HG03571 (cell line): ENCODE data around the gene TAS2R40.
A peak's percentile ranks its signal among the peaks of the same experiment; 100 is the strongest.
"Not testable (repeated sequence)": the region's sequence is repeated elsewhere in the genome, so short reads cannot be mapped to it uniquely, and the experiment has no call there.

ENCODE experiments used
- ATAC-seq: cut with Tn5 transposase; IDR thresholded peaks from one replicate; pipeline ENCODE4 v1.9.1; 2021; ENCODE audit not compliant: unreplicated experiment

TAS2R40 gene

GRCh38 chr7:143248761-143249354 is 27.0 kb downstream of the TAS2R40 start:
- ATAC-seq: no peak

- no peak for ATAC-seq
Measured at GRCh38 chr7:143250199-143250598, 28.4 kb downstream of the TAS2R40 start.

DNA sequence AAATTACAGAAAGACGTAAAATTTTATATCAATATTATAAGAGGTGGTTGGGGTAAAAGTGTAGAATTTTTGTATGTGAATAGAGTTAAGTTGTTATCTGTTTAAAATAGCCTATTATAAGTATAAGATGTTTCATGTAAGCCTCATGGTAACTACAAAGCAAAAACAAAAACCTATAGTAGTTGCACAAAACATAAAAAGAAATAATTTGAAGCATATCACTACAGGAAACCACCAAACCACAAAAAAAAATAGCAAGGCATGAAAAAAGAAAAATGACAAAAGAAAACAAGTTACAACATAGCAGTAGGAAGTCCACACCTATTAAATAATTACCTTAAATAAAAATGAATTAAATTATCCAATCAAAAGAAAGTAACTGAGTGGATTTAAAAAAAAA is 29.0 kb downstream of the TAS2R40 start:
- ATAC-seq: no peak

GRCh38 chr7:143252006-143252405 is 30.2 kb downstream of the TAS2R40 start:
- ATAC-seq: no peak

DNA sequence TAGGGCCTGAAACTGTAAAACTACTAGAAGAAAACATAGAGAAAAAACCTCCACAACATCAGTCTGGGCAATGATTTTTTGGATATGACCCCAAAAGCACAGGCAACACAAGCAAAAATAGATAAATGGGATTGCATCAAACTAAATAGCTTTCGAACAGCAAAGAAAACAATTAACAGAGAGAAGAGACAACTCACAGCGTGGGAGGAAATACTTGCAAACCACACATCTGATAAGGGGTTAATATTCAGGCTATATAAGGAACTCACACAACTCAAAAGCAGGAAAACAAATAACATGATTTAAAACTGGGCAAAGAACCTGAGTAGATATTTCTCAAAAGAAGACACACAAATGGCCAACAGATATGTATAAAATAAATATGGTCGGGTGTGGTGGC is 33.7 kb downstream of the TAS2R40 start:
- no peak for ATAC-seq

GRCh38 chr7:143256325-143256724 is 34.5 kb downstream of the TAS2R40 start:
- ATAC-seq: no peak

DNA sequence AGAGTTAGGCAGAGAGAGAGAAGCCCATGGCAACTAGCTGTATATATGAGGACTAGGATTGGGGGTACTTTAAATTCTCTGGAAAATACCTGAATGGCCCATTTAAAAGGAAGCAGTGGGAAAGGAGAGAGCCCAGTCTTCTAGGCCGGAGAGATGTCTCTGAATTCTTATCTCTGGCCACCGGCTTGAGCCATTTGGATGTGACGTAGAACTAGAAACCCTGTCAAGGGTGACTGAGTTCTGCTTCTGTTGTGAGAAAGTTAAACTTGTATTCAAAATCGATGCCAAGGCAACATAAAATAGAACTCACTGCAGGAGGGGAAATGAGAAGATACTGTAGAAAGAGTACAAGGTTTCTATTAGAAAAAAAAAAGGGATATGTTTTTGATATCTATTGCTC is 35.1 kb downstream of the TAS2R40 start:
- ATAC-seq: peak; percentile 70

DNA sequence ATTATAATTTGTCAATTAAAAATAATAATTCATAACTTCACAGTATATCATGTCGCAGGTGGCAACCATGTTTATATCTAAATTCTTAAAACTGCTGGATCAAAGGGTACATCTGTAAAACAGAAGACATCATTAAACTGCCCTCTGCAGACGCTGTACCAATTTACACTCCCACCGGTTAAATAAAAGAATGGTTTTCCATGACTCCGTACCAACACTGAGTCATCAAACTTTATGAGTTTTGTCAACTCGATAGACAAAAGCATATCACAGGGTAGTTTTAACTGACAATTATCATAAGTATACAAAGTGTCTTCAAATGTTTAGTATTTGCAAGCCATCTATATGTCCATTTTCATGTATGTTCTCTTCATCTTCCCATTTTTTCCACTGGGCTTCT is 35.7 kb downstream of the TAS2R40 start:
- no peak for ATAC-seq

DNA sequence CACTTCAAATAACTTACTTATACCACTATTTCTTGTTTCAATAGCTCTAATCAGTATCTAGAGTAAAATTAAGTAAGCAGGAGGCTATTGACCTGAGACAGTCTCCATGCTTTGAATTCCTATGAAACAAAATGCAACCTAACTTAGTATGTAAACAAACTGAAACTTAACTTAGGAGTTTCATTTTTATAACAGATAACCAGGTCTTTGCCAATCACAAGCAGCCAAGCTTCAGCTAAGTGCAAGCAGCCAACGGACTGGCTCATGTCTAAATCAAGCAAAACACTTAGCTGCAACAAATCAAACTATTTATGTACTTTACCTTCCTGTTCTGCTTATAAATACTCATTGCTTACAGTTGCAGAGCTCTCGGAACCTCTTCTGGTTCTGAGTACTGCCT is 37.0 kb downstream of the TAS2R40 start:
- ATAC-seq: peak; percentile 33

GRCh38 chr7:143259765-143260164 is 37.9 kb downstream of the TAS2R40 start:
- no peak for ATAC-seq

DNA sequence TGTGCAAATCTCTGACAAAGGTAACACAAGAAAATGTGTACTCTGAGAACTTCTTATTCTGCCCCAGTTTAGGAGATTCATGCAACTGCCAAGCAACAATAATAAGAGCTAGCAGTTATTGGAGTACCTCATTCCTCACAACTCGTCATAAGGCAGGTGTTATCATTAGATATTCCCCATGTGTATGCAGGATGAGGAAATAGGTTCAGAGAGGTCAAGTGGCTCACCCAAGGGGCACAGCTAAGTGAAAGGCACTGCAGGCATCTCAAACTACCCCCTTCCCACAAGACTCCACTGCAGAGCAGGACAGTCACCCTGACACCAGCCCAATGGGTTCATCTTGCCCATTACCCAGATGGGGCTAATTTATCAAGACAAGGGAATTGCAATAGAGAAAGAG is 40.1 kb downstream of the TAS2R40 start:
- ATAC-seq: no peak

GRCh38 chr7:143263266-143264195 is 41.7 kb downstream of the TAS2R40 start, which contains the start of gene GSTK1:
Gene GSTK1 (plus strand): TSS chr7:143263441. CDS start chr7:143263514, 73 bp downstream.
- ATAC-seq: peak; percentile 98

DNA sequence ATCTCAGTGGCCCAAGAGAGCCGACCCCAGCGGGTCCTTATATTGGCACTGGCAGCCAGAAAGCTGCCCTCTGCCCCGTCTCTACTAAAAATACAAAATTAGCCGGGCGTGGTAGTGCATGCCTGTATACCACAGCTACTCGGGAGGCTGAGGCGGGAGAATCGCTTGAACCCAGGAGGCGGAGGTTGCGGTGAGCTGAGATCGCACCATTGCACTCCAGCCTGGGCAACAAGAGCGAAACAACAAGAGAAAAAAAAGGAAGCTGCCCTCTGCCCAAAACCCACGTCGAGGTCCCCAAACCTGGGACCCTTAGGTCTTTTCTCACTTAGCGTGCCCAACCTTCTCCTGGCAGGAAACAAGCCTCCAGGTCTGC is 42.3 kb downstream of the TAS2R40 start:
- not testable (repeated sequence) for ATAC-seq

- no peak for ATAC-seq
Measured at GRCh38 chr7:143265017-143265693, 43.3 kb downstream of the TAS2R40 start.

DNA sequence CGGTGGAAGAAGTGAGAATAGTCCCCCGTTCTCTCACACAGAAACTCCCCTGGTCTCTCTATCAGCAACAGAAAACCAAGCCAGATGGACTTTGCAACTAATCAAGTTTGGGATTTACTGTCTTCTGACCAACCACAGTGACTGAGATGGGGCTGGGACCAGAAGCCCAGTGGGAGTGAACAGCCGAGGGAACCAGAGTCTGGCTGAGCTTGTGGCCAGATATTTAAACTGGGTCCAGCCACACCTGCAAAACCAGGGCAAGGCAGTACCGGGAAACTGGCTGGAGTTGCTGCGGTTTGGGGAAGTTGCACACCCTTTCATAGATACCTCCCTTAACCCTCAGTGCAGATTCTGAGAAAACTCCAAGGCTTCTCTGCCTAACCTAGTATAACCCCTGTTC is 47.4 kb downstream of the TAS2R40 start:
- no peak for ATAC-seq

GRCh38 chr7:143271240-143271639 is 49.4 kb downstream of the TAS2R40 start:
- no peak for ATAC-seq
